Pancreas (tissue), 10 donors: ENCODE results near the gene SPAAR. TPM values are rescaled to one million over a fixed set of nuclear protein-coding genes. Genes with fewer than 3 reads are reported as not detected.

Experiments
- ATAC-seq, 4 donors: fragments of 200-7000 bp; cut with Tn5 transposase; one replicate each; pipeline versions ENCODE4 v1.8.0 to v1.9.1; 2020; ENCODE audit warnings: mild to moderate bottlenecking in 4 of 4, moderate library complexity in 4 of 4
- DNase-seq, 6 donors: peaks; one replicate each; pipeline ENCODE4 v3.0.0-alpha.2; 2020
- FAIRE-seq: peaks from 2 replicates; lab custom pipeline; 2012; peaks lifted over from hg19 to GRCh38; lab: Jason Lieb, UNC
- H3K27ac ChIP-seq, 4 donors: fragments of 200-600 bp; sonication (generic); 1 replicate in 3 of 4; 2 replicates in 1 of 4; pipeline versions ENCODE4 v1.5.0 to v1.8.0; 2020
- H3K27me3 ChIP-seq, 4 donors: fragments of 200-600 bp; one replicate each; pipeline ENCODE4 v1.8.0; 2021
- H3K36me3 ChIP-seq, 3 donors: fragments of 200-600 bp; sonication (generic) in 1 of 3; one replicate each; pipeline versions ENCODE4 v1.5.0 to v1.8.0; 2020 to 2021
- H3K4me1 ChIP-seq, 3 donors: fragments of 200-600 bp; one replicate each; pipeline ENCODE4 v1.8.0; 2021
- H3K4me3 ChIP-seq, 4 donors: fragments of 200-600 bp; sonication (generic) in 2 of 4; one replicate each; pipeline versions ENCODE4 v1.5.0 to v1.8.0; 2020 to 2021
- H3K9me3 ChIP-seq, 4 donors: fragments of 200-600 bp; one replicate each; pipeline ENCODE4 v1.8.0; 2021
- WGBS, 2 donors: extraction: QIAGEN DNeasy Blood & Tissue Kit; methylation state at CpG; one replicate each; pipeline ENCODE4 v1.1.7; 2013; 5-methylcytosine and 5-hydroxymethylcytosine counted together
- intact Hi-C, 3 donors: fragments of 100-400 bp; cut with DNase I; formaldehyde crosslinking; loops; one replicate each; pipeline versions ENCODE4 v1.11.1 to v1.14.2; 2022
- polyA plus RNA-seq, 2 donors: library from polyadenylated mRNA; stranded (reverse); fragments of 200-250 nt; gene quantifications; one replicate each; pipeline ENCODE4 v1.2.3, GENCODE V29; 2013
- total RNA-seq, 6 donors: library from RNA; stranded (reverse); fragmentation: NEBNext Ultra II Directional in 4 of 6; extraction: Animal tissue kit (Norgen Biotek cat#: 25700) in 4 of 6; gene quantifications; one replicate each; pipeline versions ENCODE4 v1.2.1 to v1.2.4, GENCODE V29; 2021 to 2023
- TF ChIP-seq, protein P1 (sequence below), 4 donors: fragments of 200-600 bp; sonication (generic) in 3 of 4; IDR thresholded peaks; one replicate each; pipeline versions ENCODE4 v1.5.0 to v1.8.0; 2021; ENCODE audit warnings: antibody characterized with exemption in 4 of 4
- donor health status: healthy with polysubstance abuse.
- donor health status: DM: no; HTN: no; CAD: no; lungs with moderate emphysema.
- donor health status: DM: no; HTN: no; CAD: no.
- donor health status: control.
- donor health status: control.
- donor health status: Bipolar disorder and iron deficiency.
- donor health status: DM: yes; HTN: yes; CAD: no.
- donor health status: DM: no; HTN: no; CAD: no.
- donor health status: DM: no; HTN: no; CAD: no.
- donor health status: DM: yes; HTN: yes; CAD: no.

The SPAAR gene
- total and polyA plus RNA-seq, 8 donors: 0.12 to 1.6 (median 0.44) TPM; not detected in 1

DNA sequence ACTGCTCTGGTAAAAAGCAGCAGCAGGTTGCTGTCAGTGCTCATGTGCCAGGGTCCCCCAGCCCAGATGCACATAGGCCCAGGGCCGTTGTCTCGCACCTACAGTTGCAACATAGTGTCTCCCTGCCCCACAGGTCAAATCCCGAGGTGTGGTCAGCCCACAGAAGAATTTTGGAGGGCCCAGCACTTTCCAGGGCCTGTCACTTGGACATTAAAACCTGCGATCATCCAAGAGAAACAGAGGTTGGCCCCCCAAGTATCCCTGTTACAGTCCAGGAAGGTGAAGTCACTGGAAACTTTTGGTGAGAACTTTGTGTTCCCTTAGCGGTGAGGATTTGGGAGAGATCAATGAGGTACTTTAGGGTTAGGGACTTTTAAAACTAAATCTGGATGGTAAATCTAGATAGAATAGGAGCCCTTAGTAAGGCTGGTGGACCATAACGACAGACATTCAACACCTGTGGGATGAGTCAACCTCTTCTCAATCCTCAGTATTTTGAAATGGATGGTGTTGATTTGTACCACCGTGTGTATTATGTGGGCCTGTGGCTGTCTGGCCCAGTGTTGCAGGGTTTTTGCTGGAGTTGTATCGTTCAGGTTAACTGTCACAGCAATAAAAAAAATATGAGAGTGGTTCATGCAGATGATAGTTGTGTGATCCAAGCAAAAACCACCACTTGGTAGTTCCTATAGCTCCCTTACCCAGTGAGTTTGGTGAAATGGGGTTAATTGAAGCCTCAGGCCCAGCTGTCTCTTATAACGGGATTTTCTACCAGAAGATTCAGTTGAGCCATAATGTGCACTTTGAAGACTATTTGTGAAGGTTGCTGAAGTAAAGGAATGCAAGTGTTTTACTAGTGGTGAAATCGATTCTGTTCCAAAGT lies 29.4 kb downstream of the SPAAR start:
- no peak for DNase-seq

DNA sequence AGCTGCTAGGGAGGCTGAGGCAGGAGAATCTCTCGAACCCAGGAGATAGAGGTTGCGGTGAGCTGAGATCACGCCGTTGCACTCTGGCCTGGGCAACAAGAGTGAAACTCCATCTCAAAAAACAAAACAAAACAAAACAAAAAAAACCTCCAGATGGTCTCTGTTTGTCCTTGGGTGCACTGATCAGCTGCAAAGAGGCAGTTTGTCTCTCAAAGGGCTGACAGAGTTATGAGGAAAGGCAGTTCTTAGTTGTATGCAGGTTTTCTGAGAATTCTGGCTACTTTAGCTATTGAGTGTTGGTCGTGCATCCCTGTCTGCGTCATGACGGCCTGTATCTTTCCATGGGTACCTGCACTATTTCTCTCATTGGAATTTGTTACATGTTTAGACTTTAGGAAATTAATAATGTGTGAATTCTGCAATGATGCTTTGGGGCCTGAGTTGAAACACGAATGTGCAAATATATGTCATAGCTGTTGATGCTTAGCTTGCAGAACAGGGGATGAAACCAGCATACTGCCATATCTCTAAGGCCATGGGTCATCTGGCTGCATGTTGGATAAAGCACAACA lies 30.5 kb downstream of the SPAAR start:
- Histone ChIP-seq H3K27ac (no peak overlapping the region), H3K4me3 (no peak overlapping the region), H3K4me1 (peaks cover 0 to 8% (median 0%) of the 10 kb centered on the region in 3 donors), H3K27me3 (no peaks in the 10 kb centered on the region), H3K36me3 (no peaks in the 10 kb centered on the region), H3K9me3 (no peaks in the 10 kb centered on the region)
- no peak for ATAC-seq
- FAIRE-seq: no peak
- DNase-seq: no peak
- intact Hi-C loops: no loop called here
- WGBS, 2 donors: 80 to 89% methylated on average over 8 of the region's 8 CpGs
- TF ChIP-seq, protein P1, sequence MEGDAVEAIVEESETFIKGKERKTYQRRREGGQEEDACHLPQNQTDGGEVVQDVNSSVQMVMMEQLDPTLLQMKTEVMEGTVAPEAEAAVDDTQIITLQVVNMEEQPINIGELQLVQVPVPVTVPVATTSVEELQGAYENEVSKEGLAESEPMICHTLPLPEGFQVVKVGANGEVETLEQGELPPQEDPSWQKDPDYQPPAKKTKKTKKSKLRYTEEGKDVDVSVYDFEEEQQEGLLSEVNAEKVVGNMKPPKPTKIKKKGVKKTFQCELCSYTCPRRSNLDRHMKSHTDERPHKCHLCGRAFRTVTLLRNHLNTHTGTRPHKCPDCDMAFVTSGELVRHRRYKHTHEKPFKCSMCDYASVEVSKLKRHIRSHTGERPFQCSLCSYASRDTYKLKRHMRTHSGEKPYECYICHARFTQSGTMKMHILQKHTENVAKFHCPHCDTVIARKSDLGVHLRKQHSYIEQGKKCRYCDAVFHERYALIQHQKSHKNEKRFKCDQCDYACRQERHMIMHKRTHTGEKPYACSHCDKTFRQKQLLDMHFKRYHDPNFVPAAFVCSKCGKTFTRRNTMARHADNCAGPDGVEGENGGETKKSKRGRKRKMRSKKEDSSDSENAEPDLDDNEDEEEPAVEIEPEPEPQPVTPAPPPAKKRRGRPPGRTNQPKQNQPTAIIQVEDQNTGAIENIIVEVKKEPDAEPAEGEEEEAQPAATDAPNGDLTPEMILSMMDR (IDR thresholded peaks at IDR 0.05): no peak

More for the DNA sequence above, 29.4 kb downstream of the SPAAR start:
- 80 to 83% methylated on average over 10 of the region's 10 CpGs for WGBS, 2 donors
- ATAC-seq: no peak
- no peaks in the 10 kb centered on the region for H3K9me3 ChIP-seq
- H3K27ac ChIP-seq: no peak overlapping the region
- TF ChIP-seq, protein P1 (IDR thresholded peaks at IDR 0.05): no peak
- peaks cover 0 to 8% (median 0%) of the 10 kb centered on the region in 3 donors for H3K4me1 ChIP-seq
- H3K4me3 ChIP-seq: no peak overlapping the region
- H3K27me3 ChIP-seq: no peaks in the 10 kb centered on the region
- FAIRE-seq: no peak
- no peaks in the 10 kb centered on the region for H3K36me3 ChIP-seq
- intact Hi-C loops: no loop called here

DNA sequence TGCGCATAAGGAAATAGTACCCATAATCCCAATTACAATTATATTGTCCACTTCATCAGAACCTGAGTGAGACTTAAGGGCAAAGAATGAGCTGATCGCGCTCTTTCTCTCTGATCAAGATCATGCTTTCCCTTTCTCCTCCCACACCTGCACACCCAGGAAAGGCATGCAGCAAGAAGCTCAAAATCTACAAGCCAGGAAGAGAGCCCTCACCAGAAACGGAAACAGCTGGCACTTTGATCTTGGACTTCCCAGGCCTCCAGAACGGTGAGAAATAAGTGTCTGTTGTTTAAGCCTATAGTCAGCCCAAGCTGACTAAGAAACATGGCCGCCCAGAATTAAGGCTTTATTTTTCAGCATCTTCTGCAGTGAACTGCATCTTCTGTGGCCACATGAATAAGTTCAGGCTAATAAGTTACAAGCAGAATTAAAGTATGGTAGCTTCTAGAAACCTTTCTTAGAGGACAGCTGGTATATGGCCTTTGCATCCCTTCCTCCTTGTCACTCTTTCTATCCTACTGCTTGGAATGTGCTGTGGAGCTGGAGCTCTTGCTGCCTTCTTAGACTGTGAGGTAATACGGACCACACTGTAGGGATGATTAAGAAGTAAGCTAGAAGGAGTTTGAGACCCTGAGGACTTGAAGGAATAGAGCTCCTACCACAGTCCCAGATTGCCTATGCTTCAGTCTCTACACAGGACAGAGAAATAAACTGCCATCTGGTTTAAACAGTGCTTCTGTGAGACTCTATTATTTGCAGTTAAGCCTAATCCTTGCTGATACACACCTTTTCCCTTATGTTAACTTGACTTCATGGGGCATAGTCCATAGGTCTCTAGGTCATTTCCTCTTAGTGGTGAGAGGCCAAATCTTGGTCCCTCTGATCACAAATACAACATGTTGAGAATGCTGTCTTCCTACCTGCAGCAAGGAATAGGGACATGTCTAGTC lies 31.4 kb downstream of the SPAAR start:
- Histone ChIP-seq H3K27ac (no peak overlapping the region), H3K27me3 (no peaks in the 10 kb centered on the region), H3K9me3 (no peaks in the 10 kb centered on the region), H3K4me1 (peaks cover 0 to 5% (median 0%) of the 10 kb centered on the region in 3 donors), H3K36me3 (no peaks in the 10 kb centered on the region), H3K4me3 (no peak overlapping the region)
- intact Hi-C loops: no loop called here
- FAIRE-seq (no peak), DNase-seq (no peak), ATAC-seq (no peak)
- TF ChIP-seq, protein P1 (IDR thresholded peaks at IDR 0.05): no peak
- WGBS, 2 donors: 66 to 80% methylated on average over 7 of the region's 7 CpGs

DNA sequence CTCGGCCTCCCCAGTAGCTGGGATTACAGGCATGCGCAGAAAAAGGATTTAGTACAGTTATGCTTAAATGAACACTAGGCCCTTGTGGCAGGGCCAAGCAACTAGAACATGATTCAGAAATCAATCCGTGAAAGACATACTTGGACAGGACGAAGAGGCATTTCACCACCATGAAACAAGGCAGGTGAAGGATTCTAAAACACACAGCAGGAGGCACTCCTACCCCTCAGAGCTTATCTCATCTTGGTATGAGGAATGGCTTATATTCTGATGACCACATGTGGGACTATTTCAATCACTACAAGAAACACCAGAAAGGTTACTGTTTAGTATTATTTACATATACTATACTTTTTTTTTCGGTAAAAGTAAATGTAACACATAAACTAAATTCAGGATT lies 33.0 kb downstream of the SPAAR start:
- intact Hi-C loops: no loop called here
- no peak for DNase-seq
- H3K4me3 ChIP-seq: no peak overlapping the region
- no peaks in the 10 kb centered on the region for H3K9me3 ChIP-seq
- FAIRE-seq: no peak
- H3K27me3 ChIP-seq: no peaks in the 10 kb centered on the region
- WGBS, 2 donors: 74 to 89% methylated on average over 5 of the region's 5 CpGs
- no peak overlapping the region for H3K27ac ChIP-seq
- TF ChIP-seq, protein P1 (IDR thresholded peaks at IDR 0.05): no peak
- H3K36me3 ChIP-seq: no peaks in the 10 kb centered on the region
- H3K4me1 ChIP-seq: no peaks in the 10 kb centered on the region
- ATAC-seq: no peak
